PC-9 (cell line): ENCODE measurements around the gene SRRT. TPM values are rescaled to one million over a fixed set of nuclear protein-coding genes. Genes with fewer than 3 reads are reported as not detected.
"Not testable (repeated sequence)": the region's sequence is repeated elsewhere in the genome, so short reads cannot be mapped to it uniquely, and the experiment has no call there.

Source experiments
- BruUV-seq: library from RNA; stranded (reverse); fragments of 400-500 nt; replicated peaks from 2 replicates; lab custom pipeline; 2021; lab: Mats Ljungman, UMichigan
- CTCF ChIA-PET: fragments of 300-600 bp; sonication (Branson Sonifier 250); formaldehyde crosslinking; loops from one replicate; lab custom pipeline; 2022; ENCODE audit warnings: antibody characterized with exemption; lab: Charles Lee
- POLR2A ChIA-PET: fragments of 300-600 bp; sonication (Branson Sonifier 250); formaldehyde crosslinking; loops from one replicate; lab custom pipeline; 2022; ENCODE audit warnings: antibody characterized with exemption; ENCODE audit not compliant: unreplicated experiment; lab: Charles Lee
- DNase-seq, 2 experiments: peaks; one replicate each; pipeline versions ENCODE4 v3.0.0 to v3.0.0-alpha.2; 2015 to 2022; ENCODE audit warnings: mixed read lengths in 1 of 2
- H2AFZ ChIP-seq: fragments of 200-600 bp; sonication (generic); 2 replicates; pipeline ENCODE4 v1.8.1; 2017; ENCODE audit warnings: antibody characterized with exemption
- H3F3A ChIP-seq: fragments of 200-600 bp; sonication (generic); 2 replicates; pipeline ENCODE4 v1.8.1; 2017; ENCODE audit warnings: antibody characterized with exemption, mild to moderate bottlenecking, low read depth; ENCODE audit not compliant: insufficient read depth
- H3K27ac ChIP-seq: fragments of 200-600 bp; sonication (generic); 2 replicates; pipeline ENCODE4 v1.6.1; 2016; ENCODE audit warnings: mixed run types
- H3K27me3 ChIP-seq: fragments of 200-600 bp; sonication (generic); 2 replicates; pipeline ENCODE4 v1.6.1; 2016; ENCODE audit warnings: low read depth, mixed run types; ENCODE audit not compliant: insufficient read depth
- H3K36me3 ChIP-seq: fragments of 200-600 bp; sonication (generic); 2 replicates; pipeline ENCODE4 v1.6.1; 2016; ENCODE audit warnings: low read depth, mixed run types
- H3K4me1 ChIP-seq: fragments of 200-600 bp; sonication (generic); replicated peaks from 2 replicates; pipeline ENCODE4 v1.6.1; 2016; ENCODE audit warnings: mixed run types; ENCODE audit not compliant: insufficient read depth
- H3K4me2 ChIP-seq: fragments of 200-600 bp; sonication (generic); 2 replicates; pipeline ENCODE4 v1.6.1; 2017; ENCODE audit warnings: mixed run types
- H3K4me3 ChIP-seq: fragments of 200-600 bp; sonication (generic); 2 replicates; pipeline ENCODE4 v1.6.1; 2016; ENCODE audit warnings: mixed run types
- H3K79me2 ChIP-seq: fragments of 200-600 bp; sonication (generic); 2 replicates; pipeline ENCODE4 v1.6.1; 2017; ENCODE audit warnings: low read depth, mixed run types
- H3K9me2 ChIP-seq: fragments of 200-600 bp; sonication (generic); 2 replicates; pipeline ENCODE4 v1.8.1; 2017; ENCODE audit warnings: mild to moderate bottlenecking; ENCODE audit not compliant: insufficient read depth
- H3K9me3 ChIP-seq: fragments of 200-600 bp; sonication (generic); 2 replicates; pipeline ENCODE4 v1.8.1; 2016; ENCODE audit warnings: low read depth; ENCODE audit not compliant: insufficient read depth
- H4K20me1 ChIP-seq: fragments of 200-600 bp; sonication (generic); 2 replicates; pipeline ENCODE4 v1.8.1; 2017; ENCODE audit not compliant: insufficient read depth
- CTCF ChIP-seq: fragments of 200-600 bp; sonication (generic); conservative IDR thresholded peaks from 2 replicates; pipeline ENCODE4 v1.6.1; 2017; ENCODE audit warnings: mixed run types, antibody characterized with exemption, mild to moderate bottlenecking, moderate library complexity
- EZH2 ChIP-seq: fragments of 200-600 bp; sonication (generic); IDR thresholded peaks from 2 replicates; pipeline ENCODE4 v1.8.0; 2017; ENCODE audit warnings: antibody characterized with exemption, low read depth
- intact Hi-C: fragments of 100-400 bp; cut with micrococcal nuclease; formaldehyde crosslinking; loops from one replicate; pipeline ENCODE4 v1.10.0; 2022; ENCODE audit not compliant: unreplicated experiment
- total RNA-seq: library from RNA; stranded (reverse); gene quantifications from 2 replicates; pipeline ENCODE4 v1.2.3, GENCODE V29; 2021

SRRT gene
- total RNA-seq, 1 experiment from 2014 or later, result 144 TPM

- Histone ChIP-seq H3K79me2 (no peaks in the 10 kb centered on the region), H4K20me1 (no peaks in the 10 kb centered on the region), H3K27ac (no peak overlapping the region), H2AFZ (no peak overlapping the region), H3K4me3 (no peak overlapping the region), H3K4me2 (no peak overlapping the region), H3K36me3 (no peaks in the 10 kb centered on the region), H3K9me2 (no peaks in the 10 kb centered on the region), H3K4me1 (0 out of 2 replicates have a peak, but pooled peaks cover 4% of the 10 kb centered on the region), H3K9me3 (no peaks in the 10 kb centered on the region), H3K27me3 (no peaks in the 10 kb centered on the region), H3F3A (peaks cover 10% of the 10 kb centered on the region; the same call in 1 of the 2 replicates)
- DNase-seq, result no peak
- BruUV-seq, result no TSS peak
- intact Hi-C loops, result no loop called here
- TF ChIP-seq EZH2 (no peak), CTCF (no peak)
- CTCF ChIA-PET, result no interaction called here
- POLR2A ChIA-PET, result no interaction called here
Observed at GRCh38 chr7:100847360-100847759, 27.5 kb upstream of the SRRT start.

DNA sequence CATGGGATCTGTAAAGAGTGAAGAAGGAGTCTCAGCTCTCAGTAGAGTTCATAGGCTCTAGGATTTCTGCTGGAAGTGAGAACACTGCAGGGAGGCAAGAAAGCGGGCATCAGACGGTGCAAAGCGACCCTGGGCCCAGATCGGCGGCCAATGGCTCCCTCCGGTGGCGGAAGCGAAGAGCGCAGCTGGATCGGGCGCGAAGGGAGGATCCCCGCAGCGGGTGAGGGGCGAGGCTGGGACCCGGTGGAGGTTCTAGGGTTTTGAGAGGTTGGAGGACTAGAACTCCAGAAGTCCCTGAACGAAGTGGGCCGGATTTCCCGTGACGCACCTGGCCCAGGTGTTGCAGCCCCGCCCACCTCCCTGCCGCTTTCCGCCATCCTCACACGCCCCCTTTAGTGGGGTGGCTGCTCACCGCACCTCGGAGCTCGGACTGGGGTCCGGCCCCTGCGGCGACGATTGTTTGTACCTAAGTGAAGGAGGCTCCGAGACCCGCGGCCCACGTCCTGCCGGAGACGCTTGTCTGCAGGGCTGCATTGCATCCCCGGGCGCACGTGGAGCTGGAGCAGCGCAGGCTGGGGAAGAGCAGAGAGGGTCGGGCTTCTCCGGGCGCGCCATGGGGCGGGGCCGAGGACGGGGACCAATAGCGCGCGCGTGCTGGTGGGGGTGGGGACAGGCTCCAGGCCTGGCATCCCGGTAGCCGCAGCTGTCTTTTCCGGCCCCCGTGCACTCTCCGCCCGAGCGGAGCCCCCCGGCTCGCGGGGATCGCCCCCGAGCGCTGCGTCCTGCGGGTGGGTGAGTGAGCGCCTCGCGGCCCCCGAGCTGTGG lies 22.6 kb upstream of the SRRT start, which contains the start of gene SLC12A9:
SLC12A9 (plus strand) TSS at position 666 of the 825 bp plus-strand sequence. CDS start 1,485 bp downstream, outside the sequence.
- no peaks in the 10 kb centered on the region for H4K20me1 ChIP-seq
- peak within 1 kb of the TSS; percentile 97 for H3K4me3 ChIP-seq
- H3F3A ChIP-seq, result peaks cover 11% of the 10 kb centered on the region; the same call in 1 of the 2 replicates
- H3K9me2 ChIP-seq, result no peaks in the 10 kb centered on the region
- TF ChIP-seq CTCF, result peak; percentile 95
- TF ChIP-seq EZH2, result no peak
- peaks cover 9% of the 10 kb centered on the region for H3K4me1 ChIP-seq
- ChIA-PET CTCF (interaction anchor here (0.5 to 2.1 kb wide), 15 partner anchors 17 to 423 kb away, joined by 3 to 16 read pairs (median 5); partner anchors contain the start of genes EPHB4, POP7 and UFSP1), POLR2A (interaction anchor here (0.5 to 1.4 kb wide), 10 partner anchors 25 to 897 kb away, joined by 3 to 25 read pairs (median 5); partner anchors contain the start of genes EPHB4, NYAP1, POP7 and UFSP1)
- H3K4me2 ChIP-seq, result peak within 1 kb of the TSS; percentile 94
- no peaks in the 10 kb centered on the region for H3K36me3 ChIP-seq
- BruUV-seq, result TSS peak; percentile 51
- H3K79me2 ChIP-seq, result no peaks in the 10 kb centered on the region
- H2AFZ ChIP-seq, result peak within 1 kb of the TSS; percentile 93
- intact Hi-C loops, result loop anchor here (1.0 to 10.0 kb wide), 7 partner anchors 13 to 717 kb away; partner anchors contain the start of genes EPHB4 and EPO
- H3K9me3 ChIP-seq, result no peaks in the 10 kb centered on the region
- peak; percentile 76 to 93 for DNase-seq
- no peaks in the 10 kb centered on the region for H3K27me3 ChIP-seq
- no peak within 1 kb of the TSS for H3K27ac ChIP-seq

- no peaks in the 10 kb centered on the region for H3K36me3 ChIP-seq
- no peaks in the 10 kb centered on the region for H3K9me3 ChIP-seq
- CTCF ChIA-PET, result interaction anchor here (1.0 to 1.2 kb wide), 2 partner anchors 54 to 150 kb away, joined by 3 to 4 read pairs; no protein-coding TSS in a partner anchor
- DNase-seq, result no peak
- no peaks in the 10 kb centered on the region for H4K20me1 ChIP-seq
- TF ChIP-seq CTCF (no peak), EZH2 (no peak)
- H3K79me2 ChIP-seq, result no peaks in the 10 kb centered on the region
- H3K9me2 ChIP-seq, result no peaks in the 10 kb centered on the region
- no peak overlapping the region for H3K4me2 ChIP-seq
- BruUV-seq, result no TSS peak
- intact Hi-C loops, result loop anchor here (10.0 kb wide), 1 partner anchor 720 kb away; no protein-coding TSS in a partner anchor
- peaks cover 9% of the 10 kb centered on the region for H3K4me1 ChIP-seq
- POLR2A ChIA-PET, result no interaction called here
- no peaks in the 10 kb centered on the region for H3K27me3 ChIP-seq
- no peak overlapping the region for H2AFZ ChIP-seq
- peaks cover 11% of the 10 kb centered on the region; the same call in 1 of the 2 replicates for H3F3A ChIP-seq
- no peak overlapping the region for H3K27ac ChIP-seq
- H3K4me3 ChIP-seq, result no peak overlapping the region
Observed at GRCh38 chr7:100854146-100854895, 20.6 kb upstream of the SRRT start.

GRCh38 chr7:100854899-100855298 lies 20.0 kb upstream of the SRRT start:
- H3K27me3 ChIP-seq, H3K79me2 ChIP-seq, H3K4me3 ChIP-seq, H3K36me3 ChIP-seq, H2AFZ ChIP-seq, H3K4me1 ChIP-seq, DNase-seq, BruUV-seq, H3K4me2 ChIP-seq, POLR2A ChIA-PET, CTCF ChIA-PET, H3K9me3 ChIP-seq, H4K20me1 ChIP-seq, H3K27ac ChIP-seq, H3K9me2 ChIP-seq: not testable (repeated sequence)
- H3F3A ChIP-seq, result peaks cover 11% of the 10 kb centered on the region; the same call in 1 of the 2 replicates
- intact Hi-C loops, result loop anchor here (10.0 kb wide), 1 partner anchor 720 kb away; no protein-coding TSS in a partner anchor
